Measurements from ENCODE around the gene TMEM167A. TPM values are rescaled to one million over a fixed set of nuclear protein-coding genes. Genes with fewer than 3 reads are reported as not detected.

The TMEM167A gene
- total and polyA plus RNA-seq, 2 of the 8 experiments (the other 6 are each of a cell fraction or from before 2014, with no cell fraction given): 50.6 to 178 TPM

GRCh38 chr5:83076742-83077661 is at the start of gene TMEM167A, which contains the start of gene XRCC4 (continued):
- TF ChIP-seq YY1 (IDR thresholded peaks at IDR 0.05; ENCODE audit: low read depth, low read length): no peak
- TF ChIP-seq BCL11A (IDR thresholded peaks at IDR 0.05; ENCODE audit: low read depth in 2 of 2, low read length in 2 of 2): no peak
- no peak for TF ChIP-seq ATF3 (IDR thresholded peaks at IDR 0.05; ENCODE audit: insufficient read depth, low read depth, low read length)
- no peak for TF ChIP-seq POU5F1 (IDR thresholded peaks at IDR 0.05; ENCODE audit: low read depth, low read length)
- TF ChIP-seq PHF8 (conservative IDR thresholded peaks at IDR 0.05; ENCODE audit: low read depth, low read length): peak; percentile 89
- TF ChIP-seq CHD1 (IDR thresholded peaks at IDR 0.05; ENCODE audit: low read depth, low read length): no peak
- peak; percentile 94 to 97 for TF ChIP-seq POLR2A (IDR thresholded peaks at IDR 0.05; ENCODE audit: control extremely low read depth in 1 of 2, low read depth in 2 of 2, low read length in 2 of 2)
- no peak for TF ChIP-seq SUZ12 (IDR thresholded peaks at IDR 0.05; ENCODE audit: low read length)
- TF ChIP-seq POLR2AphosphoS5 (IDR thresholded peaks at IDR 0.05; ENCODE audit: low read depth, low read length): peak; percentile 99
- no peak for TF ChIP-seq HDAC6 (IDR thresholded peaks at IDR 0.05; ENCODE audit: low read depth, low read length)
- TF ChIP-seq E2F6 (IDR thresholded peaks at IDR 0.05): no peak
- TF ChIP-seq RNF2 (IDR thresholded peaks at IDR 0.05; ENCODE audit: borderline replicate concordance, low read depth, low read length, missing control alignments, poor library complexity, severe bottlenecking): no peak
- no peak for TF ChIP-seq USF2 (IDR thresholded peaks at IDR 0.05; ENCODE audit: low read length)
- no peak for TF ChIP-seq JUN (IDR thresholded peaks at IDR 0.05; ENCODE audit: low read depth, low read length)
- TF ChIP-seq TBP (IDR thresholded peaks at IDR 0.05; ENCODE audit: low read depth, low read length): peak; percentile 92
- TF ChIP-seq FOSL1 (IDR thresholded peaks at IDR 0.05; ENCODE audit: insufficient read depth, low read depth, low read length): no peak
- TF ChIP-seq EP300 (IDR thresholded peaks at IDR 0.05; ENCODE audit: borderline replicate concordance in 1 of 2, low read depth in 2 of 2, low read length in 2 of 2): no peak
- TF ChIP-seq EZH2 (IDR thresholded peaks at IDR 0.05; ENCODE audit: low read depth, low read length, severe bottlenecking): no peak
- TF ChIP-seq SRF (IDR thresholded peaks at IDR 0.05; ENCODE audit: low read depth, low read length): no peak
- TF ChIP-seq CBX5 (IDR thresholded peaks at IDR 0.05; ENCODE audit: low read depth, low read length): no peak
- peak; percentile 48; the same call in 1 of the 2 replicates for TF ChIP-seq CREB1 (IDR thresholded peaks at IDR 0.05)
- TF ChIP-seq ASH2L (IDR thresholded peaks at IDR 0.05; ENCODE audit: low read length): peak; percentile 33

Data from H1 (cell line).